ENCODE results near the gene GNA14. TPM values are rescaled to one million over a fixed set of nuclear protein-coding genes. Genes with fewer than 3 reads are reported as not detected.

GNA14 gene
- total RNA-seq, 4 donors from 2014 or later: 13.9 to 26.3 (median 19.9) TPM

DNA sequence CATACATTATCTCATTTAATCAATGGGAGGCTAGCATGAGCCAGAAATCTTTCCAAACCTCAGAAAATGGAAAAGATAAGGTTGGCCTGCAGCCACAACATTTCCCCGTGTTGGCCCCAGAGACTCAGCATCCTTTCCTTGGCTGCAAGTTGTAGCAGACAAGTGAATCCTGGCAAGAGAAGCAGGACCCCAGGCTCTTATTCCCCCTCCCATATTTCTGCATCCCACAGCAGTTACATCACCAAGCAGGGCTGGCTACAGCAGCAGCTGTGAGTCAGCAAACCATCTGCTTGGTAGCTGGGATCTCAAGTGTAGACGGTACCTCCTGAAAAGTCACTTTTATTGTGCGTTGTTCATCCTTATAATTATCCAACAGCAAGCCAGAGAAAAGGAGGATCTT lies 212.4 kb downstream of the GNA14 start:
- 75 to 90% methylated on average over 3 of the region's 3 CpGs for WGBS, 2 donors
- no peaks in the 10 kb centered on the region for H3K9me3 ChIP-seq
- intact Hi-C loops (cut with DNase I): loop anchor here (10.0 kb wide), 2 partner anchors 319 to 599 kb away; partner anchors contain the start of gene GNAQ
- no peak overlapping the region for H3K27ac ChIP-seq
- no peak for TF ChIP-seq POLR2A (IDR thresholded peaks at IDR 0.05)
- TF ChIP-seq, protein P1, sequence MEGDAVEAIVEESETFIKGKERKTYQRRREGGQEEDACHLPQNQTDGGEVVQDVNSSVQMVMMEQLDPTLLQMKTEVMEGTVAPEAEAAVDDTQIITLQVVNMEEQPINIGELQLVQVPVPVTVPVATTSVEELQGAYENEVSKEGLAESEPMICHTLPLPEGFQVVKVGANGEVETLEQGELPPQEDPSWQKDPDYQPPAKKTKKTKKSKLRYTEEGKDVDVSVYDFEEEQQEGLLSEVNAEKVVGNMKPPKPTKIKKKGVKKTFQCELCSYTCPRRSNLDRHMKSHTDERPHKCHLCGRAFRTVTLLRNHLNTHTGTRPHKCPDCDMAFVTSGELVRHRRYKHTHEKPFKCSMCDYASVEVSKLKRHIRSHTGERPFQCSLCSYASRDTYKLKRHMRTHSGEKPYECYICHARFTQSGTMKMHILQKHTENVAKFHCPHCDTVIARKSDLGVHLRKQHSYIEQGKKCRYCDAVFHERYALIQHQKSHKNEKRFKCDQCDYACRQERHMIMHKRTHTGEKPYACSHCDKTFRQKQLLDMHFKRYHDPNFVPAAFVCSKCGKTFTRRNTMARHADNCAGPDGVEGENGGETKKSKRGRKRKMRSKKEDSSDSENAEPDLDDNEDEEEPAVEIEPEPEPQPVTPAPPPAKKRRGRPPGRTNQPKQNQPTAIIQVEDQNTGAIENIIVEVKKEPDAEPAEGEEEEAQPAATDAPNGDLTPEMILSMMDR (IDR thresholded peaks at IDR 0.05): no peak
- DNase-seq: no peak
- no peaks in the 10 kb centered on the region for H3K4me1 ChIP-seq
- H3K27me3 ChIP-seq: no peaks in the 10 kb centered on the region
- no peak overlapping the region for H3K4me3 ChIP-seq (replicated peaks in 1 of 3)
- no peaks in the 10 kb centered on the region for H3K36me3 ChIP-seq

DNA sequence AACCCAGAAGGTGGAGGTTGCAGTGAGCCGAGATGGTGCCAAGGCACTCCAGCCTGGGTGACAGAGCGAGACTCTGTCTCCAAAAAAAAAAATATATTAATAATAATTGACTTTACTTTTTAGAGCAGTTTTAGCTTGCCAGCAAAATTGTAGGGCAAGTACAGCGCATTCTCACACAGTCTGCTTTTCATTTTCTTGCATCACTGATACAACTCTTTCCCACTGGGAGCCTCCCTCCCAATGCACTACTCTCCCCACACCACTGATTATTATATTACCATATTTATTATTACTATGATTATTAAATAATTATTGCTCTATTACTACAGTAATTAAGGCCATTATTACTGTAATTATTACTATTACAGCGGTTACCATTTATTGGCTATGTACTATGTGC lies 212.8 kb downstream of the GNA14 start:
- no peak for TF ChIP-seq POLR2A (IDR thresholded peaks at IDR 0.05)
- TF ChIP-seq, protein P1 (IDR thresholded peaks at IDR 0.05): no peak
- no peaks in the 10 kb centered on the region for H3K4me1 ChIP-seq
- H3K4me3 ChIP-seq (replicated peaks in 1 of 3): no peak overlapping the region
- intact Hi-C loops (cut with DNase I): loop anchor here (10.0 kb wide), 2 partner anchors 320 to 600 kb away; partner anchors contain the start of gene GNAQ
- DNase-seq: no peak
- no peak overlapping the region for H3K27ac ChIP-seq
- 90 to 94% methylated on average over 4 of the region's 4 CpGs for WGBS, 2 donors
- no peaks in the 10 kb centered on the region for H3K9me3 ChIP-seq
- no peaks in the 10 kb centered on the region for H3K27me3 ChIP-seq
- H3K36me3 ChIP-seq: no peaks in the 10 kb centered on the region

DNA sequence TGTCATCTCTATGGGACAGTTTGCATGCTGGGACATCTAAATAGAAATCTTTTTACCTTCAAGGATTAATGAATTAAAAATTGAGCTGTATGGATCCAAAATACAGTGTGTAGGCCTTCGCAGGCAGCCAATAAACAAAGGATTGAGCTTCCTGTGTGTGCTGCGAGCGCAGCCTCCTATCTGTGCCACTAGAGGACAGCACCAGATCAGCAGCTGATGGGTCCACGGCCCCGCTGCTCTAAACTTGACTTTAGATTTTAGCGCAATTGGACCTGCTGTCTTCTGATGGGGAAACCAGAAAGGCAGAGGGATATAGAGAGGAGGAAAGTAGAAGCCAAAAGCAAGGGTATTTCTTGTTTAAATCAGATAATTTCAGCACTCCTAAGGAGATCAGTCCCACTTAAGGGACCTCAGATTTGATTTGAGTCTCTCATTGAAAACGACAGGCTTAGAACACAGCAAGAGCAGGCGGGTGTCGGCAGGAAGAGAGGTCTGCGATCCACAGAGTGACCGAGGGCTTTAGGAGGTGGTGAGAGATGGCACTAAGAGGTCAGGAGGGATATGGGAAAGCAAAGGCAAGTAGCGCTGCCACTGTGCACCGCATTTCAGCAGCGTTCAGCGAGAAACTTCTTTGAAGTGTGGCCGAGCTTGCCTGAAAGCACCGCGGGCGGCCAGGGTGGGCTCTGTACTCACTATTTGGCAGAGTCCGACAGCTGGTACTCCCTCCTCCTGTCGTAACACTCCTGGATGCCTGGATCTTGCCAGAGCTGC lies 214.3 kb downstream of the GNA14 start:
- WGBS, 2 donors: 66 to 74% methylated on average over 21 of the region's 21 CpGs

DNA sequence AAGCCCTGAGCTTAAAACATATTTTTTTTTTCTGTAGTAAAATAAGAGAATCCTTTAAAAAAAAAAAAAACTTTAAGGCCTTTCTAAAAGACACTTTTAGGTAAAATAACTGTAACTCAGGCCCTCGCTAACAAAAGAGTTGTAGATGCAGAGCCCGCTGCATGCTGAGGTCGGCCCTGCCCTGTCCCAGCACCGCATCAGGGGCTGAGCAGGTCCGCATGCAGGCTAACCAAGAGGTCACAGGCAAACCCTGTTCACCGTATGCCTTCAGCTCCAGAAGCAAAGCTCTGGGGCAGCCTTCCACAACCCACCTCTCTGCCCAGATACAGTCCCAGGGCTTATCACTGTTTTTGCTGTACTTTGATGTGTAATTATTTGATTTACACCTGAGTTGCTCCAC lies 216.1 kb downstream of the GNA14 start:
- intact Hi-C loops (cut with DNase I): loop anchor here (10.0 kb wide), 2 partner anchors 323 to 603 kb away; partner anchors contain the start of gene GNAQ
- no peak for DNase-seq
- TF ChIP-seq, protein P1 (IDR thresholded peaks at IDR 0.05): no peak
- no peak for TF ChIP-seq POLR2A (IDR thresholded peaks at IDR 0.05)

More for the DNA sequence above, 214.3 kb downstream of the GNA14 start:
- Histone ChIP-seq H3K4me1 (no peaks in the 10 kb centered on the region), H3K36me3 (no peaks in the 10 kb centered on the region), H3K4me3 (replicated peaks in 1 of 3) (no peak overlapping the region), H3K27ac (no peak overlapping the region), H3K9me3 (no peaks in the 10 kb centered on the region), H3K27me3 (no peaks in the 10 kb centered on the region)
- TF ChIP-seq, protein P1 (IDR thresholded peaks at IDR 0.05): peak; percentile 85 to 98 (median 96)
- TF ChIP-seq POLR2A (IDR thresholded peaks at IDR 0.05): no peak
- DNase-seq: peak; percentile 72 to 75
- intact Hi-C loops (cut with DNase I): loop anchor here (10.0 kb wide), 2 partner anchors 321 to 601 kb away; partner anchors contain the start of gene GNAQ

DNA sequence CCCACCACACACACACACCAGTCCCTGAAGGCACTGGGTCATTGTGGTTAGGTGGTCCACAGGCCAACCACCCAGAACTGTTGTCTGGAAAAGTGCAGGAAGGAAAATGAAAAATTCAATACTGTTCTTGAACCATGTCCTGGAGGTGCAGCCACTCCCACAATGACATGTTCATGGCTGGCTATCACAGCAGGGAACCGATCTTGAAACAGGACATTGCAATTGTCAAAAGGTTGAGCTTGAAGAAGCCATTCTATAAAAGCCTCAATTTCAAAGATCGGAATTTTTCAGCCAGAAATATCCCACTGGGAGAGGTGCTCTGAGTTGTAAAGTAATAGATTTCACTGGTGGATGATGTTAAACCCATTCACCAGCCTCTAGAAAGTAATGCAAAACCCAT lies 218.2 kb downstream of the GNA14 start:
- no peaks in the 10 kb centered on the region for H3K27me3 ChIP-seq
- H3K9me3 ChIP-seq: no peaks in the 10 kb centered on the region
- no peak overlapping the region for H3K4me3 ChIP-seq (replicated peaks in 1 of 3)
- TF ChIP-seq POLR2A (IDR thresholded peaks at IDR 0.05): no peak
- TF ChIP-seq, protein P1 (IDR thresholded peaks at IDR 0.05): no peak
- WGBS, 2 donors: 61 to 78% methylated on average over 2 of the region's 2 CpGs
- H3K27ac ChIP-seq: no peak overlapping the region
- no peaks in the 10 kb centered on the region for H3K4me1 ChIP-seq
- intact Hi-C loops (cut with DNase I): loop anchor here (10.0 kb wide), 2 partner anchors 325 to 605 kb away; partner anchors contain the start of gene GNAQ
- no peak for DNase-seq
- H3K36me3 ChIP-seq: no peaks in the 10 kb centered on the region

More for the DNA sequence above, 216.1 kb downstream of the GNA14 start:
- no peaks in the 10 kb centered on the region for H3K4me1 ChIP-seq
- H3K27me3 ChIP-seq: no peaks in the 10 kb centered on the region
- H3K27ac ChIP-seq: no peak overlapping the region
- H3K4me3 ChIP-seq (replicated peaks in 1 of 3): no peak overlapping the region
- no peaks in the 10 kb centered on the region for H3K36me3 ChIP-seq
- WGBS, 2 donors: 92 to 94% methylated on average over 6 of the region's 6 CpGs
- H3K9me3 ChIP-seq: no peaks in the 10 kb centered on the region

Measured in thyroid gland (tissue), 4 donors.